ENCODE data around the gene CARNS1. TPM values are rescaled to one million over a fixed set of nuclear protein-coding genes. Genes with fewer than 3 reads are reported as not detected.

CARNS1 gene
- total RNA-seq, 1 donor from 2014 or later, result 14.5 TPM

- H3K27me3 ChIP-seq (ENCODE audit: low read depth), result peaks cover 22% of the 10 kb centered on the region
- peak overlapping the region; percentile 11 for H3K4me3 ChIP-seq
- H3K9me3 ChIP-seq (replicated peaks), result no peaks in the 10 kb centered on the region
- H3K27ac ChIP-seq (replicated peaks), result no peak overlapping the region
- intact Hi-C loops (cut with micrococcal nuclease), result no loop called here
- TF ChIP-seq CTCF (IDR thresholded peaks at IDR 0.05; ENCODE audit: borderline replicate concordance), result no peak
- peaks cover 7% of the 10 kb centered on the region for H3K36me3 ChIP-seq
- DNase-seq, result no peak
- H3K4me1 ChIP-seq, result peaks cover 43% of the 10 kb centered on the region
These were observed 10.8 kb upstream of the CARNS1 start for GRCh38 chr11:67404515-67405195.

GRCh38 chr11:67405196-67405567 is 10.3 kb upstream of the CARNS1 start:
- H3K4me1 ChIP-seq, result peaks cover 38% of the 10 kb centered on the region
- no peaks in the 10 kb centered on the region for H3K9me3 ChIP-seq (replicated peaks)
- H3K27ac ChIP-seq (replicated peaks), result no peak overlapping the region
- TF ChIP-seq CTCF (IDR thresholded peaks at IDR 0.05; ENCODE audit: borderline replicate concordance), result no peak
- peaks cover 28% of the 10 kb centered on the region for H3K27me3 ChIP-seq (ENCODE audit: low read depth)
- DNase-seq, result no peak
- H3K36me3 ChIP-seq, result peaks cover 4% of the 10 kb centered on the region
- intact Hi-C loops (cut with micrococcal nuclease), result no loop called here
- no peak overlapping the region for H3K4me3 ChIP-seq

GRCh38 chr11:67405688-67406339 is 9.7 kb upstream of the CARNS1 start:
- Histone ChIP-seq H3K4me3 (no peak overlapping the region), H3K27ac (replicated peaks) (no peak overlapping the region), H3K36me3 (no peaks in the 10 kb centered on the region), H3K9me3 (replicated peaks) (no peaks in the 10 kb centered on the region), H3K27me3 (ENCODE audit: low read depth) (peaks cover 34% of the 10 kb centered on the region), H3K4me1 (peaks cover 32% of the 10 kb centered on the region)
- intact Hi-C loops (cut with micrococcal nuclease), result no loop called here
- TF ChIP-seq CTCF (IDR thresholded peaks at IDR 0.05; ENCODE audit: borderline replicate concordance), result no peak
- no peak for DNase-seq

GRCh38 chr11:67406420-67406968 is 9.0 kb upstream of the CARNS1 start:
- no peaks in the 10 kb centered on the region for H3K36me3 ChIP-seq
- peaks cover 41% of the 10 kb centered on the region for H3K27me3 ChIP-seq (ENCODE audit: low read depth)
- no peak overlapping the region for H3K4me3 ChIP-seq
- H3K27ac ChIP-seq (replicated peaks), result no peak overlapping the region
- intact Hi-C loops (cut with micrococcal nuclease), result no loop called here
- H3K4me1 ChIP-seq, result peaks cover 25% of the 10 kb centered on the region
- no peaks in the 10 kb centered on the region for H3K9me3 ChIP-seq (replicated peaks)
- no peak for TF ChIP-seq CTCF (IDR thresholded peaks at IDR 0.05; ENCODE audit: borderline replicate concordance)
- no peak for DNase-seq

DNA sequence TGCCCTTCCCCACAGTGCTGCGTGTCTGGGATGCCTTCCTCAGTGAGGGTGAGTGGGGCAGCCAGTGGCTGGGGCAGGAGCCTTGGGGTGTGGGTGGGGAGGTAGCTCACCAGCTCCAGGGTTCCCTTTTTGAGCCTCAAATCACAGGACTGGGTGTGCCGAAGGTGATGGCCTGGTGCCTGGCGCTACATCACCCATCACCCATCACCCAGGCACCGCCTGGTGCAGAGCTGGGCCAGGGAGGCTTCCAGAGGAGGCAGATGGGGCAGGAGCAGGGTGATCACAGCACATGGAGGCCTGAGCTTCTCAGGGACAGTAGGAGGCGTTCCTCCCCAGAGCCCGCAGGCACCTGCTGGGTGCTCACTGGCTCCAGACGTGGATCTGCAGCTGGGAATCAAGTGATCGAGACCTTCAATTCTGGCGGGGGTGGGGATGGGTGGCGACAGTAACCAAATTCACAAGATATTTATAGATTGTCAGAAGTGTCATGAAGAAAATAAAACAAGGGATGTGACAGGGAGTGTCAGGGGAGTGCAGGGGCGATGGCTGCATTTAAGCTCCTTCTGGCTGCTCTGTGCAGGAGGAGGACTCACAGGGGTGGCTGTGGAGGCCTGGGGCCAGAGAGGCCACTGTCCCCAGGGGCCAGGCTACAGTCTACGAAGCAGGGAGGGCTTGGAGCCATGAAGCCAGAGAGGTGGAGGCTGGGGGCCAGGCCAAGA is 8.3 kb upstream of the CARNS1 start:
- TF ChIP-seq CTCF (IDR thresholded peaks at IDR 0.05; ENCODE audit: borderline replicate concordance), result no peak
- Histone ChIP-seq H3K27me3 (ENCODE audit: low read depth) (peaks cover 47% of the 10 kb centered on the region), H3K36me3 (no peaks in the 10 kb centered on the region), H3K27ac (replicated peaks) (no peak overlapping the region), H3K4me3 (no peak overlapping the region), H3K4me1 (peaks cover 22% of the 10 kb centered on the region), H3K9me3 (replicated peaks) (no peaks in the 10 kb centered on the region)
- intact Hi-C loops (cut with micrococcal nuclease), result no loop called here
- no peak for DNase-seq

Data from left ventricle myocardium inferior (tissue), 1 donor.